Psoas muscle (tissue), 8 donors: ENCODE measurements around the gene ICAM1. TPM values are rescaled to one million over a fixed set of nuclear protein-coding genes. Genes with fewer than 3 reads are reported as not detected.

Experiments used
- ATAC-seq, 4 donors: fragments of 200-7000 bp; cut with Tn5 transposase; one replicate each; pipeline ENCODE4 v1.9.1; 2020; ENCODE audit warnings: moderate library complexity in 3 of 4, mild to moderate bottlenecking in 2 of 4
- DNase-seq, 2 donors: peaks; one replicate each; pipeline ENCODE4 v3.0.0-alpha.2; 2020
- H3K27ac ChIP-seq: fragments of 200-600 bp; one replicate; pipeline ENCODE4 v1.8.0; 2022
- H3K27me3 ChIP-seq, 3 donors: fragments of 200-600 bp in 1 of 3; one replicate each; pipeline versions ENCODE4 v1.6.1 to v1.8.0; 2013 to 2022; ENCODE audit warnings: low read length in 2 of 3, mild to moderate bottlenecking in 2 of 3, moderate library complexity in 1 of 3; ENCODE audit not compliant: insufficient read depth in 3 of 3
- H3K36me3 ChIP-seq, 2 donors: fragments of 200-600 bp in 1 of 2; one replicate each; pipeline versions ENCODE4 v1.6.1 to v1.8.0; 2013 to 2022; ENCODE audit warnings: low read depth in 1 of 2, mild to moderate bottlenecking in 1 of 2, moderate library complexity in 1 of 2; ENCODE audit not compliant: insufficient read depth in 1 of 2
- H3K4me1 ChIP-seq: fragments of 200-600 bp; one replicate; pipeline ENCODE4 v1.8.0; 2022
- H3K4me3 ChIP-seq: fragments of 200-600 bp; one replicate; pipeline ENCODE4 v1.8.0; 2022; ENCODE audit warnings: mild to moderate bottlenecking
- H3K9me3 ChIP-seq: fragments of 200-600 bp; one replicate; pipeline ENCODE4 v1.8.0; 2022
- WGBS, 3 donors: extraction: QIAGEN DNeasy Blood & Tissue Kit; methylation state at CpG; one replicate each; pipeline versions ENCODE4 v1.1.6 to v1.1.7; 2013; 5-methylcytosine and 5-hydroxymethylcytosine counted together
- intact Hi-C, 2 donors: fragments of 100-400 bp; cut with DNase I; formaldehyde crosslinking; loops; one replicate each; pipeline versions ENCODE4 v1.11.0 to v1.14.2; 2022
- polyA plus RNA-seq, 3 donors: library from polyadenylated mRNA; stranded (reverse); fragments of 200-250 nt; gene quantifications; one replicate each; pipeline ENCODE4 v1.2.3, GENCODE V29; 2013
- total RNA-seq, 4 donors: library from RNA; stranded (reverse); fragmentation: NEBNext Ultra II Directional in 2 of 4; extraction: Animal tissue kit (Norgen Biotek cat#: 25700) in 2 of 4; gene quantifications; one replicate each; pipeline versions ENCODE4 v1.2.1 to v1.2.4, GENCODE V29; 2021 to 2023
- TF ChIP-seq, protein P1 (sequence below): fragments of 200-600 bp; IDR thresholded peaks from one replicate; pipeline ENCODE4 v1.8.0; 2022; ENCODE audit warnings: antibody characterized with exemption
- donor health status: healthy with polysubstance abuse.
- donor health status: DM: no; HTN: no; CAD: no; lungs with moderate emphysema.
- donor health status: Bipolar disorder and iron deficiency.
- donor health status: healthy.
- donor health status: DM: yes; HTN: yes; CAD: no.
- donor health status: DM: no; HTN: no; CAD: no.
- donor health status: DM: no; HTN: no; CAD: no.
- donor health status: DM: yes; HTN: yes; CAD: no.

ICAM1 gene
- total and polyA plus RNA-seq, 7 donors = 2.7 to 8.0 (median 6.5) TPM

DNA sequence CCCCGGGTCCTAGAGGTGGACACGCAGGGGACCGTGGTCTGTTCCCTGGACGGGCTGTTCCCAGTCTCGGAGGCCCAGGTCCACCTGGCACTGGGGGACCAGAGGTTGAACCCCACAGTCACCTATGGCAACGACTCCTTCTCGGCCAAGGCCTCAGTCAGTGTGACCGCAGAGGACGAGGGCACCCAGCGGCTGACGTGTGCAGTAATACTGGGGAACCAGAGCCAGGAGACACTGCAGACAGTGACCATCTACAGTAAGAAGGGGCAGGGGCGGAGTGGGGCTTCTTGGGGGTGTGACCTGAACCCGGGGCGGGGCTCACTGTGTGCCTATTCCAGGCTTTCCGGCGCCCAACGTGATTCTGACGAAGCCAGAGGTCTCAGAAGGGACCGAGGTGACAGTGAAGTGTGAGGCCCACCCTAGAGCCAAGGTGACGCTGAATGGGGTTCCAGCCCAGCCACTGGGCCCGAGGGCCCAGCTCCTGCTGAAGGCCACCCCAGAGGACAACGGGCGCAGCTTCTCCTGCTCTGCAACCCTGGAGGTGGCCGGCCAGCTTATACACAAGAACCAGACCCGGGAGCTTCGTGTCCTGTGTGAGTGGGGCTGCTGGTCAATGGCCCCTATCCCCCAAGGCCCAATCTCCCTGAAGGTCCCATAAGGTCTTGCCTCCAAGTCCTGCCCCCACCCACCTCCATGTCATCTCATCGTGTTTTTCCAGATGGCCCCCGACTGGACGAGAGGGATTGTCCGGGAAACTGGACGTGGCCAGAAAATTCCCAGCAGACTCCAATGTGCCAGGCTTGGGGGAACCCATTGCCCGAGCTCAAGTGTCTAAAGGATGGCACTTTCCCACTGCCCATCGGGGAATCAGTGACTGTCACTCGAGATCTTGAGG lies 13.4 kb downstream of the ICAM1 start:
- ATAC-seq (no peak), DNase-seq (no peak)
- H3K36me3 ChIP-seq = peaks cover 0 to 12% of the 10 kb centered on the region in 2 donors
- TF ChIP-seq, protein P1, sequence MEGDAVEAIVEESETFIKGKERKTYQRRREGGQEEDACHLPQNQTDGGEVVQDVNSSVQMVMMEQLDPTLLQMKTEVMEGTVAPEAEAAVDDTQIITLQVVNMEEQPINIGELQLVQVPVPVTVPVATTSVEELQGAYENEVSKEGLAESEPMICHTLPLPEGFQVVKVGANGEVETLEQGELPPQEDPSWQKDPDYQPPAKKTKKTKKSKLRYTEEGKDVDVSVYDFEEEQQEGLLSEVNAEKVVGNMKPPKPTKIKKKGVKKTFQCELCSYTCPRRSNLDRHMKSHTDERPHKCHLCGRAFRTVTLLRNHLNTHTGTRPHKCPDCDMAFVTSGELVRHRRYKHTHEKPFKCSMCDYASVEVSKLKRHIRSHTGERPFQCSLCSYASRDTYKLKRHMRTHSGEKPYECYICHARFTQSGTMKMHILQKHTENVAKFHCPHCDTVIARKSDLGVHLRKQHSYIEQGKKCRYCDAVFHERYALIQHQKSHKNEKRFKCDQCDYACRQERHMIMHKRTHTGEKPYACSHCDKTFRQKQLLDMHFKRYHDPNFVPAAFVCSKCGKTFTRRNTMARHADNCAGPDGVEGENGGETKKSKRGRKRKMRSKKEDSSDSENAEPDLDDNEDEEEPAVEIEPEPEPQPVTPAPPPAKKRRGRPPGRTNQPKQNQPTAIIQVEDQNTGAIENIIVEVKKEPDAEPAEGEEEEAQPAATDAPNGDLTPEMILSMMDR = no peak
- peaks cover 0 to 31% (median 13%) of the 10 kb centered on the region in 3 donors for H3K27me3 ChIP-seq
- H3K4me3 ChIP-seq = no peak overlapping the region
- 88 to 91% (median 89%) methylated on average over 34 of the region's 34 CpGs for WGBS, 3 donors
- H3K27ac ChIP-seq = no peak overlapping the region
- H3K9me3 ChIP-seq = no peaks in the 10 kb centered on the region
- intact Hi-C loops = no loop called here
- peaks cover 11% of the 10 kb centered on the region for H3K4me1 ChIP-seq

DNA sequence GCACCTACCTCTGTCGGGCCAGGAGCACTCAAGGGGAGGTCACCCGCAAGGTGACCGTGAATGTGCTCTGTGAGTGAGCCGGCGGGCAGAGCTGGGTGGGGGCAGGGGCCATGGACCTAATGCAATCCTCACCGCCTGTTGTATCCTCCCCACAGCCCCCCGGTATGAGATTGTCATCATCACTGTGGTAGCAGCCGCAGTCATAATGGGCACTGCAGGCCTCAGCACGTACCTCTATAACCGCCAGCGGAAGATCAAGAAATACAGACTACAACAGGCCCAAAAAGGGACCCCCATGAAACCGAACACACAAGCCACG lies 14.0 kb downstream of the ICAM1 start:
- Histone ChIP-seq H3K27me3 (peaks cover 0 to 37% (median 16%) of the 10 kb centered on the region in 3 donors), H3K36me3 (peaks cover 0 to 12% of the 10 kb centered on the region in 2 donors), H3K9me3 (no peaks in the 10 kb centered on the region), H3K4me3 (no peak overlapping the region), H3K4me1 (peaks cover 16% of the 10 kb centered on the region), H3K27ac (no peak overlapping the region)
- TF ChIP-seq, protein P1 = no peak
- DNase-seq = no peak
- ATAC-seq = no peak
- intact Hi-C loops = no loop called here
- WGBS, 3 donors = 94 to 96% (median 95%) methylated on average over 13 of the region's 13 CpGs

DNA sequence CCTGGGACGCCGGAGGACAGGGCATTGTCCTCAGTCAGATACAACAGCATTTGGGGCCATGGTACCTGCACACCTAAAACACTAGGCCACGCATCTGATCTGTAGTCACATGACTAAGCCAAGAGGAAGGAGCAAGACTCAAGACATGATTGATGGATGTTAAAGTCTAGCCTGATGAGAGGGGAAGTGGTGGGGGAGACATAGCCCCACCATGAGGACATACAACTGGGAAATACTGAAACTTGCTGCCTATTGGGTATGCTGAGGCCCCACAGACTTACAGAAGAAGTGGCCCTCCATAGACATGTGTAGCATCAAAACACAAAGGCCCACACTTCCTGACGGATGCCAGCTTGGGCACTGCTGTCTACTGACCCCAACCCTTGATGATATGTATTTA lies 14.5 kb downstream of the ICAM1 start:
- Histone ChIP-seq H3K27me3 (peaks cover 0 to 42% (median 19%) of the 10 kb centered on the region in 3 donors), H3K27ac (no peak overlapping the region), H3K36me3 (peaks cover 0 to 12% of the 10 kb centered on the region in 2 donors), H3K4me3 (no peak overlapping the region), H3K4me1 (peaks cover 21% of the 10 kb centered on the region), H3K9me3 (no peaks in the 10 kb centered on the region)
- DNase-seq (no peak), ATAC-seq (no peak)
- intact Hi-C loops = no loop called here
- TF ChIP-seq, protein P1 = no peak
- 93 to 94% (median 93%) methylated on average over 4 of the region's 4 CpGs for WGBS, 3 donors

DNA sequence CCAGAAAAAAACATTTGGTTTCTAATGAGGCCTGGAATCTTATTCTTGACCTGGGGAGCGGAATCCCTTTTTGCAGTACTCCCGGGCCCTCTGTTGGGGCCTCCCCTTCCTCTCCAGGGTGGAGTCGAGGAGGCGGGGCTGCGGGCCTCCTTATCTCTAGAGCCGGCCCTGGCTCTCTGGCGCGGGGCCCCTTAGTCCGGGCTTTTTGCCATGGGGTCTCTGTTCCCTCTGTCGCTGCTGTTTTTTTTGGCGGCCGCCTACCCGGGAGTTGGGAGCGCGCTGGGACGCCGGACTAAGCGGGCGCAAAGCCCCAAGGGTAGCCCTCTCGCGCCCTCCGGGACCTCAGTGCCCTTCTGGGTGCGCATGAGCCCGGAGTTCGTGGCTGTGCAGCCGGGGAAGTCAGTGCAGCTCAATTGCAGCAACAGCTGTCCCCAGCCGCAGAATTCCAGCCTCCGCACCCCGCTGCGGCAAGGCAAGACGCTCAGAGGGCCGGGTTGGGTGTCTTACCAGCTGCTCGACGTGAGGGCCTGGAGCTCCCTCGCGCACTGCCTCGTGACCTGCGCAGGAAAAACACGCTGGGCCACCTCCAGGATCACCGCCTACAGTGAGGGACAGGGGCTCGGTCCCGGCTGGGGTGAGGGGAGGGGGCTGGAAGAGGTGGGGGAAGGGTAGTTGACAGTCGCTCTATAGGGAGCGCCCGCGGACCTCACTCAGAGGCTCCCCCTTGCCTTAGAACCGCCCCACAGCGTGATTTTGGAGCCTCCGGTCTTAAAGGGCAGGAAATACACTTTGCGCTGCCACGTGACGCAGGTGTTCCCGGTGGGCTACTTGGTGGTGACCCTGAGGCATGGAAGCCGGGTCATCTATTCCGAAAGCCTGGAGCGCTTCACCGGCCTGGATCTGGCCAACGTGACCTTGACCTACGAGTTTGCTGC lies 16.1 kb downstream of the ICAM1 start, which contains the start of gene ICAM4:
Gene ICAM4, plus strand, starts transcription at position 153 of the 935 bp plus-strand sequence. Its CDS starts 58 bp downstream, at position 211.
- intact Hi-C loops = no loop called here
- peak within 1 kb of the TSS; percentile 4 for H3K27ac ChIP-seq
- 5 to 8% (median 6%) methylated on average over 55 to 59 of the region's 59 CpGs for WGBS, 3 donors
- H3K27me3 ChIP-seq = peaks cover 0 to 58% (median 31%) of the 10 kb centered on the region in 3 donors
- peak; percentile 60 to 77 for DNase-seq
- peak in 2 of 4 donors; percentile 26 to 41 for ATAC-seq
- peak within 1 kb of the TSS; percentile 32 for H3K4me3 ChIP-seq
- peaks cover 37% of the 10 kb centered on the region for H3K4me1 ChIP-seq
- TF ChIP-seq, protein P1 = no peak
- peaks cover 0 to 12% of the 10 kb centered on the region in 2 donors for H3K36me3 ChIP-seq
- H3K9me3 ChIP-seq = no peaks in the 10 kb centered on the region
